ENCODE results near the gene PES1. TPM values are rescaled to one million over a fixed set of nuclear protein-coding genes. Genes with fewer than 3 reads are reported as not detected.

Gene PES1
- polyA plus RNA-seq, 3 donors = 32.2 to 36.6 (median 35.6) TPM

DNA sequence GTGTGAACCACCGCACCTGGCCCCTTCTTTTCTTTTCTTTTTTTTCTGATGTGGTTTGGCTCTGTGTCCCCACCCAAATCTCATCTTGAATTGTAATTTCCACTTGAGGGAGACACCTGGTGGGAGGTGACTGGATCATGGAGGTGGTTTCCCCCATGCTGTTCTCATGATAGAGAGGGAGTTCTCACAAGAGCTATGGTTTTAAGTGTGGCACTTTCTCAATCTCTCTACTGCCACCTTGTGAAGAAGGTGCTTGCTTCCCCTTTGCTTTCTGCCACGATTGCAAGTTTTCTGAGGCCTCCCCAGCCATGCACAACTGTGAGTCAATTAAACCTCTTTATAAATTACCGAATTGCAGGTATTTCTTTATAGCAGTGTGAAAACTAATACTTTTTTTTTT, 10.3 kb upstream of the PES1 start:
- H4K20me1 ChIP-seq (ENCODE audit: insufficient read depth, low read length) = no peaks in the 10 kb centered on the region
- H3K27me3 Mint-ChIP-seq (ENCODE audit: low read depth in 3 of 3) = peaks cover 0 to 4% (median 0%) of the 10 kb centered on the region in 3 donors
- H3K4me2 ChIP-seq (replicated peaks; ENCODE audit: extremely low read depth, low read length, poor library complexity, severe bottlenecking) = no peak overlapping the region
- H3K27me3 ChIP-seq (ENCODE audit: control insufficient read depth in 2 of 2, insufficient read depth in 2 of 2, low read length in 2 of 2) = no peaks in the 10 kb centered on the region
- H3K36me3 ChIP-seq (replicated peaks in 1 of 2; ENCODE audit: control insufficient read depth in 1 of 2, insufficient read depth in 2 of 2, low read length in 2 of 2) = no peaks in the 10 kb centered on the region
- TF ChIP-seq, protein P1, sequence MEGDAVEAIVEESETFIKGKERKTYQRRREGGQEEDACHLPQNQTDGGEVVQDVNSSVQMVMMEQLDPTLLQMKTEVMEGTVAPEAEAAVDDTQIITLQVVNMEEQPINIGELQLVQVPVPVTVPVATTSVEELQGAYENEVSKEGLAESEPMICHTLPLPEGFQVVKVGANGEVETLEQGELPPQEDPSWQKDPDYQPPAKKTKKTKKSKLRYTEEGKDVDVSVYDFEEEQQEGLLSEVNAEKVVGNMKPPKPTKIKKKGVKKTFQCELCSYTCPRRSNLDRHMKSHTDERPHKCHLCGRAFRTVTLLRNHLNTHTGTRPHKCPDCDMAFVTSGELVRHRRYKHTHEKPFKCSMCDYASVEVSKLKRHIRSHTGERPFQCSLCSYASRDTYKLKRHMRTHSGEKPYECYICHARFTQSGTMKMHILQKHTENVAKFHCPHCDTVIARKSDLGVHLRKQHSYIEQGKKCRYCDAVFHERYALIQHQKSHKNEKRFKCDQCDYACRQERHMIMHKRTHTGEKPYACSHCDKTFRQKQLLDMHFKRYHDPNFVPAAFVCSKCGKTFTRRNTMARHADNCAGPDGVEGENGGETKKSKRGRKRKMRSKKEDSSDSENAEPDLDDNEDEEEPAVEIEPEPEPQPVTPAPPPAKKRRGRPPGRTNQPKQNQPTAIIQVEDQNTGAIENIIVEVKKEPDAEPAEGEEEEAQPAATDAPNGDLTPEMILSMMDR (IDR thresholded peaks at IDR 0.05) = peak; percentile 28
- H3K27ac Mint-ChIP-seq = peak overlapping the region in 2 of 7 donors; percentile 8 to 83
- H3K4me1 ChIP-seq (ENCODE audit: control insufficient read depth in 1 of 2, insufficient read depth in 2 of 2, low read length in 2 of 2) = peaks cover 18 to 21% of the 10 kb centered on the region in 2 donors
- DNase-seq = peak in 1 of 3 donors; percentile 29
- H2AFZ ChIP-seq (ENCODE audit: insufficient read depth, low read depth, low read length, poor library complexity, severe bottlenecking) = no peak overlapping the region
- no peaks in the 10 kb centered on the region for H3K79me2 ChIP-seq (ENCODE audit: insufficient read depth, low read length)
- H3K27ac ChIP-seq (ENCODE audit: low read depth in 1 of 2, low read length in 2 of 2) = no peak overlapping the region
- intact Hi-C loops (cut with micrococcal nuclease) = no loop called here
- H3K9me3 Mint-ChIP-seq = peaks cover 0 to 6% (median 0%) of the 10 kb centered on the region in 7 donors
- no peak overlapping the region for H3K4me3 ChIP-seq (replicated peaks in 1 of 3; ENCODE audit: low read depth in 2 of 3, low read length in 3 of 3)
- no peaks in the 10 kb centered on the region for H3K9me3 ChIP-seq (replicated peaks in 1 of 2; ENCODE audit: control insufficient read depth in 1 of 2, insufficient read depth in 1 of 2, low read length in 2 of 2)
- no peak overlapping the region for H3K4me3 Mint-ChIP-seq
- H3K4me1 Mint-ChIP-seq = peaks cover 27% of the 10 kb centered on the region
- WGBS (ENCODE audit: insufficient coverage) = no CpG with 5 or more reads among the region's 3 CpGs
- no peak overlapping the region for H3K9ac ChIP-seq (ENCODE audit: insufficient read depth, low read length, poor library complexity, severe bottlenecking)
- H3K36me3 Mint-ChIP-seq = peaks cover 0 to 5% of the 10 kb centered on the region in 2 donors

DNA sequence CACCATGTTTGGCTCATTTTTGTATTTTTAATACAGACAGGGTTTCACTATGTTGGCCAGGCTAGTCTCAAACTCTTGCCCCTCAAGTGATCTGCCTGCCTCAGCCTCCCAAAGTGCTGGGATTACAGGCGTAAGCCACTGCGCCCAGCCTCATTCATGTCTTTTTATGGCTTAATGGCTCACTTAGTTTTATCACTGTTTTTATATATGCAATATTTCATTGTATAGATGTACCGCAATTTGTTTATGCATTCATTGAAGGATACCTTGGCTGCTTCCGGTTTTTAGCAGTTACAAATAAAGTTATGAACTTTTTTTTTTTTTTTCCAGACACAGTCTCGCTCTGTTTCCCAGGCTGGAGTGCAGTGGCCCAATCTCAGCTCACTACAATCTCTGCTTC, 9.8 kb upstream of the PES1 start:
- H3K36me3 Mint-ChIP-seq = peaks cover 0 to 5% of the 10 kb centered on the region in 2 donors
- intact Hi-C loops (cut with micrococcal nuclease) = no loop called here
- H3K79me2 ChIP-seq (ENCODE audit: insufficient read depth, low read length) = no peaks in the 10 kb centered on the region

More for the DNA sequence above, 9.8 kb upstream of the PES1 start:
- Mint-ChIP-seq H3K9me3 (peaks cover 0 to 6% (median 0%) of the 10 kb centered on the region in 7 donors), H3K27ac (no peak overlapping the region), H3K4me3 (no peak overlapping the region), H3K27me3 (ENCODE audit: low read depth in 3 of 3) (peaks cover 0 to 4% (median 0%) of the 10 kb centered on the region in 3 donors), H3K4me1 (peaks cover 22% of the 10 kb centered on the region)
- no peak overlapping the region for H3K27ac ChIP-seq (ENCODE audit: low read depth in 1 of 2, low read length in 2 of 2)
- no peak for DNase-seq
- no peaks in the 10 kb centered on the region for H3K36me3 ChIP-seq (replicated peaks in 1 of 2; ENCODE audit: control insufficient read depth in 1 of 2, insufficient read depth in 2 of 2, low read length in 2 of 2)
- H3K4me3 ChIP-seq (replicated peaks in 1 of 3; ENCODE audit: low read depth in 2 of 3, low read length in 3 of 3) = no peak overlapping the region
- no CpG with 5 or more reads among the region's 5 CpGs for WGBS (ENCODE audit: insufficient coverage)
- H2AFZ ChIP-seq (ENCODE audit: insufficient read depth, low read depth, low read length, poor library complexity, severe bottlenecking) = no peak overlapping the region
- TF ChIP-seq, protein P1 (IDR thresholded peaks at IDR 0.05) = no peak
- H3K27me3 ChIP-seq (ENCODE audit: control insufficient read depth in 2 of 2, insufficient read depth in 2 of 2, low read length in 2 of 2) = no peaks in the 10 kb centered on the region
- no peaks in the 10 kb centered on the region for H3K9me3 ChIP-seq (replicated peaks in 1 of 2; ENCODE audit: control insufficient read depth in 1 of 2, insufficient read depth in 1 of 2, low read length in 2 of 2)
- H4K20me1 ChIP-seq (ENCODE audit: insufficient read depth, low read length) = no peaks in the 10 kb centered on the region
- peaks cover 13 to 15% of the 10 kb centered on the region in 2 donors for H3K4me1 ChIP-seq (ENCODE audit: control insufficient read depth in 1 of 2, insufficient read depth in 2 of 2, low read length in 2 of 2)
- H3K4me2 ChIP-seq (replicated peaks; ENCODE audit: extremely low read depth, low read length, poor library complexity, severe bottlenecking) = no peak overlapping the region
- H3K9ac ChIP-seq (ENCODE audit: insufficient read depth, low read length, poor library complexity, severe bottlenecking) = no peak overlapping the region
